OCI-M2 (cell line): ENCODE measurements around the gene PGP.

Source experiments
- DNase-seq: peaks from one replicate; lab custom pipeline; 2025; ENCODE audit not compliant: unreplicated experiment; lab: John Stamatoyannopoulos, UW

PGP gene

GRCh38 chr16:2183671-2184070 is 31.0 kb downstream of the PGP start:
- DNase-seq: no peak

- no peak for DNase-seq
These were observed 32.7 kb downstream of the PGP start for GRCh38 chr16:2181952-2182351.

- DNase-seq: no peak
These were observed 33.4 kb downstream of the PGP start for GRCh38 chr16:2180962-2181923.

- no peak for DNase-seq
These were observed 34.2 kb downstream of the PGP start for GRCh38 chr16:2180461-2180860.

- no peak for DNase-seq
These were observed 35.1 kb downstream of the PGP start for GRCh38 chr16:2179576-2179975.

GRCh38 chr16:2179107-2179501 is 35.5 kb downstream of the PGP start:
- no peak for DNase-seq

- no peak for DNase-seq
These were observed 36.1 kb downstream of the PGP start for GRCh38 chr16:2178321-2179106.

GRCh38 chr16:2177561-2177960 is 37.1 kb downstream of the PGP start:
- no peak for DNase-seq

- no peak for DNase-seq
These were observed 37.5 kb downstream of the PGP start for GRCh38 chr16:2177101-2177500.

- DNase-seq: no peak
These were observed 38.6 kb downstream of the PGP start for GRCh38 chr16:2176047-2176446.

- DNase-seq: no peak
These were observed 39.2 kb downstream of the PGP start for GRCh38 chr16:2175454-2175853.

- no peak for DNase-seq
These were observed 40.1 kb downstream of the PGP start for GRCh38 chr16:2174396-2175131.

GRCh38 chr16:2173916-2174315 is 40.7 kb downstream of the PGP start:
- no peak for DNase-seq

GRCh38 chr16:2173366-2173765 is 41.3 kb downstream of the PGP start:
- DNase-seq: no peak

- DNase-seq: no peak
These were observed 41.8 kb downstream of the PGP start for GRCh38 chr16:2172688-2173335.

GRCh38 chr16:2171601-2172178 is 43.0 kb downstream of the PGP start:
- no peak for DNase-seq

- DNase-seq: no peak
These were observed 43.8 kb downstream of the PGP start for GRCh38 chr16:2170587-2171435.

- no peak for DNase-seq
These were observed 44.6 kb downstream of the PGP start for GRCh38 chr16:2170080-2170479.

- no peak for DNase-seq
These were observed 47.5 kb downstream of the PGP start for GRCh38 chr16:2167068-2167638.
